ENCODE results near the gene OR5AU1. TPM values are rescaled to one million over a fixed set of nuclear protein-coding genes. Genes with fewer than 3 reads are reported as not detected.
"Not testable (repeated sequence)": the region's sequence is repeated elsewhere in the genome, so short reads cannot be mapped to it uniquely, and the experiment has no call there.

OR5AU1 gene
- total RNA-seq, 1 donor from 2014 or later: not detected

GRCh38 chr14:21168055-21168454 is 12.2 kb upstream of the OR5AU1 start:
- H3K4me3 ChIP-seq (ENCODE audit: low read depth, low read length): no peak overlapping the region
- no peak for DNase-seq (ENCODE audit: low read depth)
- no peak for TF ChIP-seq CTCF (conservative IDR thresholded peaks at IDR 0.05; ENCODE audit: low read depth, low read length)

- DNase-seq (ENCODE audit: low read depth); H3K4me3 ChIP-seq (ENCODE audit: low read depth, low read length): not testable (repeated sequence)
Observed at GRCh38 chr14:21165670-21166069, 9.8 kb upstream of the OR5AU1 start.

- DNase-seq (ENCODE audit: low read depth); H3K4me3 ChIP-seq (ENCODE audit: low read depth, low read length): not testable (repeated sequence)
Observed at GRCh38 chr14:21165002-21165605, 9.2 kb upstream of the OR5AU1 start.

GRCh38 chr14:21163871-21164291 is 8.0 kb upstream of the OR5AU1 start:
- TF ChIP-seq CTCF (conservative IDR thresholded peaks at IDR 0.05; ENCODE audit: low read depth, low read length): no peak
- H3K4me3 ChIP-seq (ENCODE audit: low read depth, low read length): no peak overlapping the region
- DNase-seq (ENCODE audit: low read depth): no peak

GRCh38 chr14:21162081-21162480 is 6.2 kb upstream of the OR5AU1 start:
- H3K4me3 ChIP-seq (ENCODE audit: low read depth, low read length): no peak overlapping the region
- no peak for TF ChIP-seq CTCF (conservative IDR thresholded peaks at IDR 0.05; ENCODE audit: low read depth, low read length)
- DNase-seq (ENCODE audit: low read depth): no peak

- TF ChIP-seq CTCF (conservative IDR thresholded peaks at IDR 0.05; ENCODE audit: low read depth, low read length): no peak
Observed at GRCh38 chr14:21160061-21160610, 4.3 kb upstream of the OR5AU1 start.

GRCh38 chr14:21158175-21158574 is 2.3 kb upstream of the OR5AU1 start:
- DNase-seq (ENCODE audit: low read depth): not testable (repeated sequence)

More at GRCh38 chr14:21160061-21160610, 4.3 kb upstream of the OR5AU1 start:
- H3K4me3 ChIP-seq (ENCODE audit: low read depth, low read length): no peak overlapping the region
- DNase-seq (ENCODE audit: low read depth): no peak

GRCh38 chr14:21149641-21150367 is 6.1 kb downstream of the OR5AU1 start:
- TF ChIP-seq CTCF (conservative IDR thresholded peaks at IDR 0.05; ENCODE audit: low read depth, low read length): no peak
- DNase-seq (ENCODE audit: low read depth): no peak
- no peak overlapping the region for H3K4me3 ChIP-seq (ENCODE audit: low read depth, low read length)

More at GRCh38 chr14:21158175-21158574, 2.3 kb upstream of the OR5AU1 start:
- H3K4me3 ChIP-seq (ENCODE audit: low read depth, low read length): not testable (repeated sequence)

All from epithelial cell of proximal tubule (primary cell).